Gastrocnemius medialis (tissue), 4 donors: ENCODE data around the gene EIF4E2.

Experiments used
- CTCF ChIP-seq, 5 experiments: fragments of 450-650 bp in 3 of 5; fragments of 200-600 bp in 2 of 5; sonication (generic) in 2 of 5; IDR thresholded peaks in 4 of 5; conservative IDR thresholded peaks in 1 of 5; 1 replicate in 4 of 5; 2 replicates in 1 of 5; pipeline ENCODE4 v1.5.1; 2016 to 2019; ENCODE audit warnings: antibody characterized with exemption in 5 of 5, mild to moderate bottlenecking in 3 of 5, moderate library complexity in 3 of 5
- POLR2A ChIP-seq, 2 donors: fragments of 450-650 bp; IDR thresholded peaks; one replicate each; pipeline ENCODE4 v1.6.1; 2017; ENCODE audit warnings: antibody characterized with exemption in 2 of 2, mild to moderate bottlenecking in 2 of 2, moderate library complexity in 2 of 2

GRCh38 chr2:232501331-232501771 lies 49.1 kb upstream of the EIF4E2 start:
- TF ChIP-seq CTCF (IDR thresholded peaks at IDR 0.05 in 4 of 5, conservative IDR thresholded peaks at IDR 0.05 in 1 of 5) (no peak), POLR2A (IDR thresholded peaks at IDR 0.05) (no peak)
